LHCN-M2 (cell line): ENCODE measurements around the gene ANO2. TPM values are rescaled to one million over a fixed set of nuclear protein-coding genes. Genes with fewer than 3 reads are reported as not detected.
"Not testable (repeated sequence)": the region's sequence is repeated elsewhere in the genome, so short reads cannot be mapped to it uniquely, and the experiment has no call there.

Experiments
- DNase-seq: peaks from one replicate; pipeline ENCODE4 v3.0.0-alpha.2; 2012; ENCODE audit warnings: low read depth
- total RNA-seq: library from RNA; depleted of rRNA; stranded (reverse); fragments of >200 nt; gene quantifications from 2 replicates; pipeline ENCODE4 v1.2.3, GENCODE V29; 2014

ANO2 gene
- total RNA-seq, 1 experiment from 2014 or later: under 0.01 TPM

- DNase-seq: peak; percentile 9
These were observed 55.5 kb downstream of the ANO2 start for GRCh38 chr12:5889381-5890047.

GRCh38 chr12:5888816-5889315, 56.2 kb downstream of the ANO2 start:
- DNase-seq: no peak

GRCh38 chr12:5887819-5888218, 57.2 kb downstream of the ANO2 start:
- not testable (repeated sequence) for DNase-seq

GRCh38 chr12:5884866-5885265, 60.2 kb downstream of the ANO2 start:
- no peak for DNase-seq

GRCh38 chr12:5884285-5884684, 60.8 kb downstream of the ANO2 start:
- no peak for DNase-seq

GRCh38 chr12:5882511-5883190, 62.4 kb downstream of the ANO2 start:
- DNase-seq: no peak

GRCh38 chr12:5881666-5882065, 63.4 kb downstream of the ANO2 start:
- no peak for DNase-seq

- DNase-seq: no peak
These were observed 63.9 kb downstream of the ANO2 start for GRCh38 chr12:5881101-5881606.

GRCh38 chr12:5875851-5876250, 69.2 kb downstream of the ANO2 start:
- no peak for DNase-seq

- no peak for DNase-seq
These were observed 70.5 kb downstream of the ANO2 start for GRCh38 chr12:5874514-5874913.

GRCh38 chr12:5873281-5873919, 71.7 kb downstream of the ANO2 start:
- DNase-seq: no peak

- peak; percentile 1 for DNase-seq
These were observed 72.3 kb downstream of the ANO2 start for GRCh38 chr12:5872745-5873144.

GRCh38 chr12:5871741-5872140, 73.3 kb downstream of the ANO2 start:
- DNase-seq: no peak

- DNase-seq: no peak
These were observed 74.9 kb downstream of the ANO2 start for GRCh38 chr12:5870183-5870582.

- DNase-seq: no peak
These were observed 76.3 kb downstream of the ANO2 start for GRCh38 chr12:5868625-5869295.

GRCh38 chr12:5865397-5865796, 79.7 kb downstream of the ANO2 start:
- DNase-seq: no peak

- no peak for DNase-seq
These were observed 80.1 kb downstream of the ANO2 start for GRCh38 chr12:5864972-5865371.

GRCh38 chr12:5864301-5864700, 80.8 kb downstream of the ANO2 start:
- no peak for DNase-seq

GRCh38 chr12:5861416-5861815, 83.6 kb downstream of the ANO2 start:
- DNase-seq: no peak

- DNase-seq: no peak
These were observed 88.4 kb downstream of the ANO2 start for GRCh38 chr12:5856692-5857091.

GRCh38 chr12:5846950-5847349, 98.1 kb downstream of the ANO2 start:
- DNase-seq: no peak

- no peak for DNase-seq
These were observed 104.1 kb downstream of the ANO2 start for GRCh38 chr12:5840944-5841343.
